ENCODE measurements around the gene PPFIBP1.

The PPFIBP1 gene

GRCh38 chr12:27547592-27547991 lies 23.6 kb downstream of the PPFIBP1 start:
- DNase-seq: no peak

GRCh38 chr12:27548301-27549199 lies 24.5 kb downstream of the PPFIBP1 start:
- DNase-seq: no peak

GRCh38 chr12:27549236-27549800 lies 25.3 kb downstream of the PPFIBP1 start:
- no peak for DNase-seq

GRCh38 chr12:27549801-27550652 lies 26.0 kb downstream of the PPFIBP1 start:
- no peak for DNase-seq

- no peak for DNase-seq
These were observed 26.6 kb downstream of the PPFIBP1 start for GRCh38 chr12:27550653-27550975.

GRCh38 chr12:27551172-27551840 lies 27.3 kb downstream of the PPFIBP1 start:
- DNase-seq: no peak

- DNase-seq: no peak
These were observed 28.2 kb downstream of the PPFIBP1 start for GRCh38 chr12:27552235-27552634.

GRCh38 chr12:27552886-27553560 lies 29.0 kb downstream of the PPFIBP1 start:
- DNase-seq: no peak

- DNase-seq: no peak
These were observed 29.9 kb downstream of the PPFIBP1 start for GRCh38 chr12:27553941-27554340.

GRCh38 chr12:27554421-27555186 lies 30.6 kb downstream of the PPFIBP1 start:
- DNase-seq: no peak

- DNase-seq: no peak
These were observed 31.4 kb downstream of the PPFIBP1 start for GRCh38 chr12:27555361-27555760.

- DNase-seq: no peak
These were observed 32.1 kb downstream of the PPFIBP1 start for GRCh38 chr12:27555925-27556778.

- no peak for DNase-seq
These were observed 36.1 kb downstream of the PPFIBP1 start for GRCh38 chr12:27560126-27560525.

GRCh38 chr12:27561535-27562350 lies 37.7 kb downstream of the PPFIBP1 start:
- DNase-seq: no peak

GRCh38 chr12:27564612-27565213 lies 40.7 kb downstream of the PPFIBP1 start:
- DNase-seq: no peak

GRCh38 chr12:27566159-27566558 lies 42.2 kb downstream of the PPFIBP1 start:
- DNase-seq: no peak

GRCh38 chr12:27566626-27567025 lies 42.6 kb downstream of the PPFIBP1 start:
- no peak for DNase-seq

GRCh38 chr12:27571463-27571862 lies 47.5 kb downstream of the PPFIBP1 start:
- no peak for DNase-seq

Data from NCI-H1694 treated with DMSO at 0.1 percent for 48 hours (cell line).